Measurements from ENCODE around the gene PPP2R5C. TPM values are rescaled to one million over a fixed set of nuclear protein-coding genes. Genes with fewer than 3 reads are reported as not detected.

Gene PPP2R5C
- total and polyA plus RNA-seq, 9 of the 15 experiments (the other 6 are each of a cell fraction or from before 2014, with no cell fraction given): 284 to 617 (median 395) TPM

DNA sequence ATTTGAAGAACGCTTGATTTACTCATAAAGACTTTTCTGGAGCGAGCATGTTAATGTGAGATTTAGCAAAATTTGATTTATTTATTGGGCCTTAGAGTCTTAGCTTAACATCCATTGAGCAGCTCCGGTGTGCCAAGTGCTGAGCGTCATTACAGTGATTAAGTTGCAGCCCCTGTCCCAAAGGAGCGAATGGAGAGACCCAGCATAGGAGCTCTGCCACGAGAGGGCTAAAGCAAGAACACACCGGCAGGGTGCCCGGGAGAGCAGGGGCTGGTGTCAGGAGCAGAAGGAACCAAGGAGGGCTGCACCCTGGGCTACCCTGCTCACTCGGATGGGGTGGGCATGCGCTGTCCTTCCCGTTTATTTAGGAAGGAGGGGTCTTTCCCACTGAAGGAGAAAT is 50.6 kb downstream of the PPP2R5C start:
- Histone ChIP-seq H3K9me3 (replicated peaks; ENCODE audit: control insufficient read depth, insufficient read depth, low read depth, low read length) (no peaks in the 10 kb centered on the region), H3K4me2 (ENCODE audit: insufficient read depth, low read length) (no peak overlapping the region), H3K27ac (ENCODE audit: extremely low read depth, low read depth, low read length) (no peak overlapping the region; the same call in 2 of the 3 replicates), H3K27me3 (ENCODE audit: control insufficient read depth in 2 of 2, insufficient read depth in 2 of 2, low read length in 2 of 2) (no peaks in the 10 kb centered on the region), H3K9ac (ENCODE audit: insufficient read depth in 1 of 2, low read depth in 2 of 2, low read length in 2 of 2) (peak overlapping the region; percentile 0 to 57; a peak in 2 of 4 replicates), H2AFZ (ENCODE audit: low read depth, low read length) (no peak overlapping the region), H3K36me3 (ENCODE audit: control insufficient read depth, insufficient read depth, low read length) (peaks cover 53% of the 10 kb centered on the region), H3K4me1 (replicated peaks in 1 of 2; ENCODE audit: control insufficient read depth in 2 of 2, insufficient read depth in 2 of 2, low read length in 2 of 2) (peaks cover 14 to 55% of the 10 kb centered on the region in 2 experiments; a peak in 4 of 5 replicates), H4K20me1 (replicated peaks; ENCODE audit: control insufficient read depth, insufficient read depth, low read length) (peaks cover 8% of the 10 kb centered on the region; the same call in 1 of the 2 replicates), H3K4me3 (no peak overlapping the region), H3K79me2 (ENCODE audit: control insufficient read depth, insufficient read depth, low read length) (peaks cover 97% of the 10 kb centered on the region), H3K9me1 (ENCODE audit: control insufficient read depth, insufficient read depth, low read length) (peaks cover 11% of the 10 kb centered on the region)
- no peak for DNase-seq (ENCODE audit: extremely low read depth in 1 of 4, low spot score in 3 of 4)
- no peak for TF ChIP-seq ZNF583 (CRISPR knock-in tag; IDR thresholded peaks at IDR 0.05)
- no peak for TF ChIP-seq FOXM1 (IDR thresholded peaks at IDR 0.05; ENCODE audit: low read depth)
- TF ChIP-seq FOXM1 (CRISPR knock-in tag; IDR thresholded peaks at IDR 0.05; ENCODE audit: low read depth): no peak
- no peak for TF ChIP-seq FOXJ3 (CRISPR knock-in tag; IDR thresholded peaks at IDR 0.05)
- no peak for TF ChIP-seq ZNF707 (CRISPR knock-in tag; conservative IDR thresholded peaks at IDR 0.05)
- TF ChIP-seq, protein P1, sequence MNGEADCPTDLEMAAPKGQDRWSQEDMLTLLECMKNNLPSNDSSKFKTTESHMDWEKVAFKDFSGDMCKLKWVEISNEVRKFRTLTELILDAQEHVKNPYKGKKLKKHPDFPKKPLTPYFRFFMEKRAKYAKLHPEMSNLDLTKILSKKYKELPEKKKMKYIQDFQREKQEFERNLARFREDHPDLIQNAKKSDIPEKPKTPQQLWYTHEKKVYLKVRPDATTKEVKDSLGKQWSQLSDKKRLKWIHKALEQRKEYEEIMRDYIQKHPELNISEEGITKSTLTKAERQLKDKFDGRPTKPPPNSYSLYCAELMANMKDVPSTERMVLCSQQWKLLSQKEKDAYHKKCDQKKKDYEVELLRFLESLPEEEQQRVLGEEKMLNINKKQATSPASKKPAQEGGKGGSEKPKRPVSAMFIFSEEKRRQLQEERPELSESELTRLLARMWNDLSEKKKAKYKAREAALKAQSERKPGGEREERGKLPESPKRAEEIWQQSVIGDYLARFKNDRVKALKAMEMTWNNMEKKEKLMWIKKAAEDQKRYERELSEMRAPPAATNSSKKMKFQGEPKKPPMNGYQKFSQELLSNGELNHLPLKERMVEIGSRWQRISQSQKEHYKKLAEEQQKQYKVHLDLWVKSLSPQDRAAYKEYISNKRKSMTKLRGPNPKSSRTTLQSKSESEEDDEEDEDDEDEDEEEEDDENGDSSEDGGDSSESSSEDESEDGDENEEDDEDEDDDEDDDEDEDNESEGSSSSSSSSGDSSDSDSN (IDR thresholded peaks at IDR 0.05; ENCODE audit: borderline replicate concordance in 1 of 2, low read depth in 2 of 2, low read length in 2 of 2): no peak
- TF ChIP-seq, protein P2, sequence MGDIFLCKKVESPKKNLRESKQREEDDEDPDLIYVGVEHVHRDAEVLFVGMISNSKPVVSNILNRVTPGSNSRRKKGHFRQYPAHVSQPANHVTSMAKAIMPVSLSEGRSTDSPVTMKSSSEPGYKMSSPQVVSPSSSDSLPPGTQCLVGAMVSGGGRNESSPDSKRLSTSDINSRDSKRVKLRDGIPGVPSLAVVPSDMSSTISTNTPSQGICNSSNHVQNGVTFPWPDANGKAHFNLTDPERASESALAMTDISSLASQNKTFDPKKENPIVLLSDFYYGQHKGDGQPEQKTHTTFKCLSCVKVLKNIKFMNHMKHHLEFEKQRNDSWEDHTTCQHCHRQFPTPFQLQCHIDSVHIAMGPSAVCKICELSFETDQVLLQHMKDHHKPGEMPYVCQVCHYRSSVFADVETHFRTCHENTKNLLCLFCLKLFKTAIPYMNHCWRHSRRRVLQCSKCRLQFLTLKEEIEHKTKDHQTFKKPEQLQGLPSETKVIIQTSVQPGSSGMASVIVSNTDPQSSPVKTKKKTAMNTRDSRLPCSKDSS (IDR thresholded peaks at IDR 0.05; ENCODE audit: low read depth, partially characterized antibody): no peak
- TF ChIP-seq, protein P3, sequence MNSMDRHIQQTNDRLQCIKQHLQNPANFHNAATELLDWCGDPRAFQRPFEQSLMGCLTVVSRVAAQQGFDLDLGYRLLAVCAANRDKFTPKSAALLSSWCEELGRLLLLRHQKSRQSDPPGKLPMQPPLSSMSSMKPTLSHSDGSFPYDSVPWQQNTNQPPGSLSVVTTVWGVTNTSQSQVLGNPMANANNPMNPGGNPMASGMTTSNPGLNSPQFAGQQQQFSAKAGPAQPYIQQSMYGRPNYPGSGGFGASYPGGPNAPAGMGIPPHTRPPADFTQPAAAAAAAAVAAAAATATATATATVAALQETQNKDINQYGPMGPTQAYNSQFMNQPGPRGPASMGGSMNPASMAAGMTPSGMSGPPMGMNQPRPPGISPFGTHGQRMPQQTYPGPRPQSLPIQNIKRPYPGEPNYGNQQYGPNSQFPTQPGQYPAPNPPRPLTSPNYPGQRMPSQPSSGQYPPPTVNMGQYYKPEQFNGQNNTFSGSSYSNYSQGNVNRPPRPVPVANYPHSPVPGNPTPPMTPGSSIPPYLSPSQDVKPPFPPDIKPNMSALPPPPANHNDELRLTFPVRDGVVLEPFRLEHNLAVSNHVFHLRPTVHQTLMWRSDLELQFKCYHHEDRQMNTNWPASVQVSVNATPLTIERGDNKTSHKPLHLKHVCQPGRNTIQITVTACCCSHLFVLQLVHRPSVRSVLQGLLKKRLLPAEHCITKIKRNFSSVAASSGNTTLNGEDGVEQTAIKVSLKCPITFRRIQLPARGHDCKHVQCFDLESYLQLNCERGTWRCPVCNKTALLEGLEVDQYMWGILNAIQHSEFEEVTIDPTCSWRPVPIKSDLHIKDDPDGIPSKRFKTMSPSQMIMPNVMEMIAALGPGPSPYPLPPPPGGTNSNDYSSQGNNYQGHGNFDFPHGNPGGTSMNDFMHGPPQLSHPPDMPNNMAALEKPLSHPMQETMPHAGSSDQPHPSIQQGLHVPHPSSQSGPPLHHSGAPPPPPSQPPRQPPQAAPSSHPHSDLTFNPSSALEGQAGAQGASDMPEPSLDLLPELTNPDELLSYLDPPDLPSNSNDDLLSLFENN (IDR thresholded peaks at IDR 0.05; ENCODE audit: low read depth in 2 of 2, low read length in 2 of 2): no peak
- TF ChIP-seq, protein P4, sequence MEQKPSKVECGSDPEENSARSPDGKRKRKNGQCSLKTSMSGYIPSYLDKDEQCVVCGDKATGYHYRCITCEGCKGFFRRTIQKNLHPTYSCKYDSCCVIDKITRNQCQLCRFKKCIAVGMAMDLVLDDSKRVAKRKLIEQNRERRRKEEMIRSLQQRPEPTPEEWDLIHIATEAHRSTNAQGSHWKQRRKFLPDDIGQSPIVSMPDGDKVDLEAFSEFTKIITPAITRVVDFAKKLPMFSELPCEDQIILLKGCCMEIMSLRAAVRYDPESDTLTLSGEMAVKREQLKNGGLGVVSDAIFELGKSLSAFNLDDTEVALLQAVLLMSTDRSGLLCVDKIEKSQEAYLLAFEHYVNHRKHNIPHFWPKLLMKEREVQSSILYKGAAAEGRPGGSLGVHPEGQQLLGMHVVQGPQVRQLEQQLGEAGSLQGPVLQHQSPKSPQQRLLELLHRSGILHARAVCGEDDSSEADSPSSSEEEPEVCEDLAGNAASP (IDR thresholded peaks at IDR 0.05): no peak
- TF ChIP-seq, protein P5, sequence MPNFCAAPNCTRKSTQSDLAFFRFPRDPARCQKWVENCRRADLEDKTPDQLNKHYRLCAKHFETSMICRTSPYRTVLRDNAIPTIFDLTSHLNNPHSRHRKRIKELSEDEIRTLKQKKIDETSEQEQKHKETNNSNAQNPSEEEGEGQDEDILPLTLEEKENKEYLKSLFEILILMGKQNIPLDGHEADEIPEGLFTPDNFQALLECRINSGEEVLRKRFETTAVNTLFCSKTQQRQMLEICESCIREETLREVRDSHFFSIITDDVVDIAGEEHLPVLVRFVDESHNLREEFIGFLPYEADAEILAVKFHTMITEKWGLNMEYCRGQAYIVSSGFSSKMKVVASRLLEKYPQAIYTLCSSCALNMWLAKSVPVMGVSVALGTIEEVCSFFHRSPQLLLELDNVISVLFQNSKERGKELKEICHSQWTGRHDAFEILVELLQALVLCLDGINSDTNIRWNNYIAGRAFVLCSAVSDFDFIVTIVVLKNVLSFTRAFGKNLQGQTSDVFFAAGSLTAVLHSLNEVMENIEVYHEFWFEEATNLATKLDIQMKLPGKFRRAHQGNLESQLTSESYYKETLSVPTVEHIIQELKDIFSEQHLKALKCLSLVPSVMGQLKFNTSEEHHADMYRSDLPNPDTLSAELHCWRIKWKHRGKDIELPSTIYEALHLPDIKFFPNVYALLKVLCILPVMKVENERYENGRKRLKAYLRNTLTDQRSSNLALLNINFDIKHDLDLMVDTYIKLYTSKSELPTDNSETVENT (CRISPR knock-in tag; IDR thresholded peaks at IDR 0.05): no peak
- no peak for FAIRE-seq
- ATAC-seq: no peak
- no TSS peak for BruUV-seq (replicated peaks)
- 87% methylated on average over 9 of the region's 11 CpGs for WGBS (ENCODE audit: insufficient coverage, low coverage, missing lambda C conversion rate)
- POLR2A ChIA-PET: interaction anchor here (1.4 kb wide), 1 partner anchor 11 kb away, joined by 5 read pairs; no protein-coding TSS in a partner anchor
- CTCF ChIA-PET (ENCODE audit: low intra/inter-chr PET ratio): no interaction called here
- in situ Hi-C loops (cut with MboI): no loop called here
- intact Hi-C loops (cut with micrococcal nuclease): no loop called here
